Peyer's patch (tissue), 4 donors: ENCODE measurements around the gene P2RX5. TPM values are rescaled to one million over a fixed set of nuclear protein-coding genes. Genes with fewer than 3 reads are reported as not detected.

Experiments used
- DNase-seq, 3 donors: peaks; one replicate each; pipeline ENCODE4 v3.0.0-alpha.2; 2017 to 2019
- H3K27ac ChIP-seq, 4 donors: fragments of 200-600 bp; sonication (generic); one replicate each; pipeline ENCODE4 v1.5.1; 2016 to 2019
- H3K27me3 ChIP-seq, 2 donors: fragments of 200-600 bp; sonication (generic); one replicate each; pipeline ENCODE4 v1.5.1; 2019
- H3K36me3 ChIP-seq, 3 donors: fragments of 200-600 bp; sonication (generic); one replicate each; pipeline ENCODE4 v1.5.1; 2016 to 2019
- H3K4me1 ChIP-seq, 4 donors: fragments of 200-600 bp; sonication (generic); one replicate each; pipeline ENCODE4 v1.5.1; 2016 to 2019
- H3K4me3 ChIP-seq, 4 donors: fragments of 200-600 bp; sonication (generic); 1 replicate in 3 of 4; 2 replicates in 1 of 4; pipeline ENCODE4 v1.5.1; 2016 to 2019; ENCODE audit warnings: mild to moderate bottlenecking in 1 of 4
- H3K9me3 ChIP-seq, 4 donors: fragments of 200-600 bp; sonication (generic); one replicate each; pipeline ENCODE4 v1.5.1; 2016 to 2019; ENCODE audit warnings: mild to moderate bottlenecking in 1 of 4
- CTCF ChIP-seq, 6 experiments: fragments of 450-650 bp in 4 of 6; fragments of 200-600 bp in 2 of 6; sonication (generic) in 1 of 6; IDR thresholded peaks; one replicate each; pipeline ENCODE4 v1.5.1; 2017 to 2019; ENCODE audit warnings: antibody characterized with exemption in 6 of 6, mild to moderate bottlenecking in 3 of 6, moderate library complexity in 1 of 6
- POLR2A ChIP-seq, 2 donors: fragments of 450-650 bp; IDR thresholded peaks; one replicate each; pipeline ENCODE4 v1.5.1; 2017; ENCODE audit warnings: antibody characterized with exemption in 2 of 2, mild to moderate bottlenecking in 2 of 2, moderate library complexity in 2 of 2
- total RNA-seq, 4 donors: library from RNA; depleted of rRNA; stranded (reverse); fragments of >200 nt; gene quantifications; one replicate each; pipeline ENCODE4 v1.1.0, GENCODE V29; 2016

The P2RX5 gene
- 100 to 1,000 TPM in 1 of 4 donors, 1 to 10 TPM in 3; 1.2 to 103 (median 5.7) TPM for total RNA-seq

- Histone ChIP-seq H3K27me3 (peaks cover 0 to 16% of the 10 kb centered on the region in 2 donors), H3K27ac (peak within 1 kb of the TSS; percentile 7 to 90 (median 48)), H3K4me3 (peak within 1 kb of the TSS; percentile 48 to 62 (median 61))
These were observed at the start of gene P2RX5 for GRCh38 chr17:3695723-3696411. Gene P2RX5 (minus strand): TSS chr17:3696155. CDS start chr17:3696005, 150 bp downstream.

GRCh38 chr17:3745071-3745470, 49.1 kb upstream of the P2RX5 start:
- no peaks in the 10 kb centered on the region for H3K36me3 ChIP-seq
- H3K9me3 ChIP-seq, result no peaks in the 10 kb centered on the region
- H3K4me3 ChIP-seq, result no peak overlapping the region
- TF ChIP-seq CTCF (IDR thresholded peaks at IDR 0.05) (no peak), POLR2A (IDR thresholded peaks at IDR 0.05) (no peak)
- DNase-seq, result no peak
- H3K27ac ChIP-seq, result no peak overlapping the region
- no peaks in the 10 kb centered on the region for H3K4me1 ChIP-seq
- no peaks in the 10 kb centered on the region for H3K27me3 ChIP-seq

More at GRCh38 chr17:3695723-3696411, at the start of gene P2RX5:
- Histone ChIP-seq H3K36me3 (no peaks in the 10 kb centered on the region), H3K4me1 (peaks cover 0 to 17% (median 3%) of the 10 kb centered on the region in 4 donors), H3K9me3 (no peaks in the 10 kb centered on the region)
- TF ChIP-seq POLR2A (IDR thresholded peaks at IDR 0.05) (no peak), CTCF (IDR thresholded peaks at IDR 0.05) (no peak)
- peak in 2 of 3 donors; percentile 76 to 86 for DNase-seq

- no peak for TF ChIP-seq POLR2A (IDR thresholded peaks at IDR 0.05)
These were observed 48.1 kb upstream of the P2RX5 start for GRCh38 chr17:3744014-3744413.

GRCh38 chr17:3740611-3741073, 44.7 kb upstream of the P2RX5 start:
- Histone ChIP-seq H3K36me3 (no peaks in the 10 kb centered on the region), H3K4me1 (peaks cover 0 to 22% (median 6%) of the 10 kb centered on the region in 4 donors), H3K4me3 (no peak overlapping the region), H3K27ac (peak overlapping the region in 2 of 4 donors; percentile 31 to 49), H3K9me3 (no peaks in the 10 kb centered on the region), H3K27me3 (no peaks in the 10 kb centered on the region)
- DNase-seq, result peak in 2 of 3 donors; percentile 69 to 72
- TF ChIP-seq POLR2A (IDR thresholded peaks at IDR 0.05) (no peak), CTCF (IDR thresholded peaks at IDR 0.05) (no peak)

More at GRCh38 chr17:3744014-3744413, 48.1 kb upstream of the P2RX5 start:
- Histone ChIP-seq H3K4me3 (no peak overlapping the region), H3K27ac (no peak overlapping the region), H3K27me3 (no peaks in the 10 kb centered on the region), H3K9me3 (no peaks in the 10 kb centered on the region), H3K4me1 (peaks cover 0 to 9% (median 0%) of the 10 kb centered on the region in 4 donors), H3K36me3 (no peaks in the 10 kb centered on the region)
- DNase-seq, result no peak

GRCh38 chr17:3739422-3740124, 43.6 kb upstream of the P2RX5 start:
- H3K27ac ChIP-seq, result peak overlapping the region in 2 of 4 donors; percentile 66 to 78
- H3K36me3 ChIP-seq, result no peaks in the 10 kb centered on the region
- H3K27me3 ChIP-seq, result no peaks in the 10 kb centered on the region
- DNase-seq, result no peak
- no peaks in the 10 kb centered on the region for H3K9me3 ChIP-seq
- H3K4me3 ChIP-seq, result no peak overlapping the region
- H3K4me1 ChIP-seq, result peaks cover 0 to 22% (median 6%) of the 10 kb centered on the region in 4 donors
- TF ChIP-seq POLR2A (IDR thresholded peaks at IDR 0.05) (no peak), CTCF (IDR thresholded peaks at IDR 0.05) (no peak)
